Measurements from ENCODE around the gene CYP11A1.

- TF ChIP-seq EZH2 (optimal IDR thresholded peaks at IDR 0.05; ENCODE audit: low read depth, low read length) (no peak), CTCF (IDR thresholded peaks at IDR 0.05; ENCODE audit: low read length) (no peak)
These were observed 47.3 kb upstream of the CYP11A1 start for GRCh38 chr15:74414603-74415338.

All from MM.1S (cell line).